Measurements from ENCODE around the gene SNTA1. TPM values are rescaled to one million over a fixed set of nuclear protein-coding genes. Genes with fewer than 3 reads are reported as not detected.

The SNTA1 gene
- total RNA-seq, 1 experiment from 2014 or later = 14.6 TPM

DNA sequence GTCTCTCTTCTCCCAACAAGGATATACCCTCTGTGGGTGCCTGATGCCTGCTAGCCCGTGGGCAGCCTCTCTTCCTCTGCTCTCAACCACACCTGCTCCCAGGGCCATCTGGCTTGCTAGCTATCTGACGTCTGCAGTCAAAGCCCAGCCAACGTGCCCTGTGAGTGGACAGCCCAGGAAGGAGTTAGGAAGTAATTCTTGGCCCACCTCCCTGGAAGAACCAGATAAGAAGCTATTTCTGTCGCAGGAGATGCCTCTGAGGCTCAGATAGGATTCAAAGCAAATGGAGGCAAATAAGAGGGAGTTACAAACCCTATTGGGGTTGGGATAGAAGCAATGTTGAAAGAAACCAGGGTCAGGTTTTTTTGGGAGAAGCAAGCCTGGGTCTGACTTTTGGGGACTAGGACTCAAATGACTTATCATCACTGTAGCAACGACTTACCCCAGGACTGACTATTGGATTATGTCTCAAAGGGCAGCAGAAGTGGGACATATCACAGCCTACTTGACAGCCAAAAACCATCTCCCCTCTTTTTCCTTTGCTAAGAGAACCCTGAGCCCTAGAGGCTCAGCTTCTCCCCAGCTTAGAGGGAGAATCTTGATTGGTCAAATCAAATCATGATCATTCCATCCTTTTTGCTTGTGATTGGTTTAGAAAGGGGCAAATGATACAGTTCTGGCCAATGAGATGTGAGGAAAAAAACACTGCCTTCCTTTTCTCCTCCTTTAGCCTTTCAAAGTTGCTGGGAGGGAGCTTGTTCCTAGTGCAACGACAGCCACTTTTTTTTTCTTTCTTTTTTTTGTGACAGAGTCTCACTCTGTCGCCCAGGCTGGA is 24.2 kb downstream of the SNTA1 start (continued):
- TF ChIP-seq ZBTB33 (IDR thresholded peaks at IDR 0.05; ENCODE audit: extremely low read depth, insufficient replicate concordance, low read length) = no peak
- no peak for TF ChIP-seq FOSL1 (IDR thresholded peaks at IDR 0.05; ENCODE audit: low read depth)
- TF ChIP-seq POLR2AphosphoS5 (IDR thresholded peaks at IDR 0.05; ENCODE audit: low read depth, low read length) = no peak
- TF ChIP-seq CEBPB (IDR thresholded peaks at IDR 0.05; ENCODE audit: low read depth) = no peak
- no peak for TF ChIP-seq ELF1 (IDR thresholded peaks at IDR 0.05; ENCODE audit: borderline replicate concordance, low read depth)

DNA sequence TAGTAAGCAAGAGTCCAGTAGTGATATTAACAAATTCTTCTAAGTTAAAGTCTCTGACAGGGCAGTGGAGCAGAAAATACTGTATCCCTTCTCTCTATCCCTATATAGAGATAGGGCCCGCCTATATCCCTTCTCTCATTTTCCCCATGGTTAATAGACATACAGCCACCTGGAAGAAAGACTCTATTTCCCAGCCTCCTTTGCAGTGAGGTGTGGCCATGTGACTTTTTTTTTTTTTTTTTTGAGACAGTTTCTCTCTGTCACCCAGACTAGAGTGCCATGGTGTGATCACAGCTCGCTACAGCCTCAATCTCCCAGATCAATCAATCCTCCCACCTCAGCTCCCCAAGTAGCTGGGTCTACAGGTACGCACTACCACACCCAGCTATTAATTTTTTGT is 25.5 kb downstream of the SNTA1 start:
- no peaks in the 10 kb centered on the region for H3K9me2 ChIP-seq (ENCODE audit: insufficient read depth)
- no peaks in the 10 kb centered on the region for H3K79me2 ChIP-seq (ENCODE audit: insufficient read depth, low read length)
- ChIA-PET RAD21 (ENCODE audit: low non-redundant PET in 1 of 2, low total read pairs in 2 of 2, uncharacterized antibody in 2 of 2, unreplicated experiment in 2 of 2) (no interaction called here), POLR2A (no interaction called here), CTCF (no interaction called here)
- BruUV-seq (replicated peaks) = no TSS peak
- no peak for DNase-seq (ENCODE audit: low read depth, low spot score)
- no peak overlapping the region for H2AFZ ChIP-seq (ENCODE audit: low read depth, low read length, poor library complexity, severe bottlenecking)
- intact Hi-C loops (cut with micrococcal nuclease) = no loop called here
- no peak overlapping the region for H3K27ac ChIP-seq (ENCODE audit: low read depth, low read length)
- H4K20me1 ChIP-seq (ENCODE audit: insufficient read depth) = no peaks in the 10 kb centered on the region
- H3K4me2 ChIP-seq (ENCODE audit: low read length) = no peak overlapping the region
- ATAC-seq = no peak; the same call in 1 of the 2 replicates
- H3K9me3 ChIP-seq (ENCODE audit: control insufficient read depth in 1 of 2, insufficient read depth in 1 of 2, low read depth in 1 of 2, low read length in 2 of 2) = no peaks in the 10 kb centered on the region
- H3K36me3 ChIP-seq (ENCODE audit: control insufficient read depth in 1 of 2, insufficient read depth in 2 of 2, low read length in 2 of 2) = no peaks in the 10 kb centered on the region
- H3K4me3 ChIP-seq (replicated peaks in 1 of 2; ENCODE audit: low read depth in 1 of 2, low read length in 2 of 2) = no peak overlapping the region
- no peaks in the 10 kb centered on the region for H3K27me3 ChIP-seq (ENCODE audit: insufficient read depth, low read length)
- H3K9ac ChIP-seq (ENCODE audit: low read length) = no peak overlapping the region
- H3K4me1 ChIP-seq (ENCODE audit: control insufficient read depth in 1 of 2, insufficient read depth in 2 of 2, low read length in 2 of 2) = peaks cover 10 to 19% of the 10 kb centered on the region in 2 experiments
- TF ChIP-seq CEBPB (IDR thresholded peaks at IDR 0.05; ENCODE audit: low read depth) (no peak), TCF7L2 (IDR thresholded peaks at IDR 0.05; ENCODE audit: borderline replicate concordance, extremely low read depth, insufficient read depth, insufficient read length) (no peak), JUND (IDR thresholded peaks at IDR 0.05) (no peak), SRF (IDR thresholded peaks at IDR 0.05; ENCODE audit: low read depth) (no peak), ZFX (IDR thresholded peaks at IDR 0.05) (no peak), ELF1 (IDR thresholded peaks at IDR 0.05; ENCODE audit: borderline replicate concordance, low read depth) (no peak), EZH2 (IDR thresholded peaks at IDR 0.05) (no peak), SIN3A (IDR thresholded peaks at IDR 0.05; ENCODE audit: low read depth) (no peak), YY1 (IDR thresholded peaks at IDR 0.05; ENCODE audit: extremely low read depth, insufficient replicate concordance, low read depth, low read length) (no peak), FOSL1 (IDR thresholded peaks at IDR 0.05; ENCODE audit: low read depth) (no peak), CTCF (IDR thresholded peaks at IDR 0.05 in 2 of 3, conservative IDR thresholded peaks at IDR 0.05 in 1 of 3; ENCODE audit: borderline replicate concordance in 1 of 3, insufficient read depth in 1 of 3, low read depth in 2 of 3, low read length in 2 of 3) (no peak)
- TF ChIP-seq, protein P1, sequence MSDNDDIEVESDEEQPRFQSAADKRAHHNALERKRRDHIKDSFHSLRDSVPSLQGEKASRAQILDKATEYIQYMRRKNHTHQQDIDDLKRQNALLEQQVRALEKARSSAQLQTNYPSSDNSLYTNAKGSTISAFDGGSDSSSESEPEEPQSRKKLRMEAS (IDR thresholded peaks at IDR 0.05) = no peak
- TF ChIP-seq, protein P2, sequence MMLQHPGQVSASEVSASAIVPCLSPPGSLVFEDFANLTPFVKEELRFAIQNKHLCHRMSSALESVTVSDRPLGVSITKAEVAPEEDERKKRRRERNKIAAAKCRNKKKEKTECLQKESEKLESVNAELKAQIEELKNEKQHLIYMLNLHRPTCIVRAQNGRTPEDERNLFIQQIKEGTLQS (IDR thresholded peaks at IDR 0.05) = no peak
- TF ChIP-seq, protein P3, sequence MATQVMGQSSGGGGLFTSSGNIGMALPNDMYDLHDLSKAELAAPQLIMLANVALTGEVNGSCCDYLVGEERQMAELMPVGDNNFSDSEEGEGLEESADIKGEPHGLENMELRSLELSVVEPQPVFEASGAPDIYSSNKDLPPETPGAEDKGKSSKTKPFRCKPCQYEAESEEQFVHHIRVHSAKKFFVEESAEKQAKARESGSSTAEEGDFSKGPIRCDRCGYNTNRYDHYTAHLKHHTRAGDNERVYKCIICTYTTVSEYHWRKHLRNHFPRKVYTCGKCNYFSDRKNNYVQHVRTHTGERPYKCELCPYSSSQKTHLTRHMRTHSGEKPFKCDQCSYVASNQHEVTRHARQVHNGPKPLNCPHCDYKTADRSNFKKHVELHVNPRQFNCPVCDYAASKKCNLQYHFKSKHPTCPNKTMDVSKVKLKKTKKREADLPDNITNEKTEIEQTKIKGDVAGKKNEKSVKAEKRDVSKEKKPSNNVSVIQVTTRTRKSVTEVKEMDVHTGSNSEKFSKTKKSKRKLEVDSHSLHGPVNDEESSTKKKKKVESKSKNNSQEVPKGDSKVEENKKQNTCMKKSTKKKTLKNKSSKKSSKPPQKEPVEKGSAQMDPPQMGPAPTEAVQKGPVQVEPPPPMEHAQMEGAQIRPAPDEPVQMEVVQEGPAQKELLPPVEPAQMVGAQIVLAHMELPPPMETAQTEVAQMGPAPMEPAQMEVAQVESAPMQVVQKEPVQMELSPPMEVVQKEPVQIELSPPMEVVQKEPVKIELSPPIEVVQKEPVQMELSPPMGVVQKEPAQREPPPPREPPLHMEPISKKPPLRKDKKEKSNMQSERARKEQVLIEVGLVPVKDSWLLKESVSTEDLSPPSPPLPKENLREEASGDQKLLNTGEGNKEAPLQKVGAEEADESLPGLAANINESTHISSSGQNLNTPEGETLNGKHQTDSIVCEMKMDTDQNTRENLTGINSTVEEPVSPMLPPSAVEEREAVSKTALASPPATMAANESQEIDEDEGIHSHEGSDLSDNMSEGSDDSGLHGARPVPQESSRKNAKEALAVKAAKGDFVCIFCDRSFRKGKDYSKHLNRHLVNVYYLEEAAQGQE (IDR thresholded peaks at IDR 0.05; ENCODE audit: low read depth) = no peak

Data from HCT116 (cell line).